ENCODE results near the gene PROS1. TPM values are rescaled to one million over a fixed set of nuclear protein-coding genes. Genes with fewer than 3 reads are reported as not detected.
"Not testable (repeated sequence)": the region's sequence is repeated elsewhere in the genome, so short reads cannot be mapped to it uniquely, and the experiment has no call there.

Gene PROS1
- polyA plus RNA-seq, 1 donor from 2014 or later = 2.8 TPM

DNA sequence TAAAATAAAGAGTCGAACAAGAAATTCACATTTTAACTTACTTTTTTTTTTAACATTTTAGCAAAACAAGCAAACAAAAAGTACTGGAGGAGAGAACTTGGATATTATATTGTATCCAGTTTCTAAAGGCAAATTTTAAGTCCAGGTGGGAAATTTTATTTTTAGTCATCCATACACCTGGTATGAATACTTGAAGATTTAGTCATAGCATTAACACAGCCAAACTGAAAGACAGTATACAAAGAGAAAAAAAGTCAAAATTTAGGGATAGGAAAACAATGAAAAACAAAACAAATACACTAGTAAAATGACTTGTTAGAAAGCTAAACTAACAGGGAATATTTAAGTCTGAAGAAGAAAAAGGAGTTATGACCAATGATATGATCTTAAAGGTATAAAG lies 69.1 kb downstream of the PROS1 start:
- Histone ChIP-seq H3K4me2 (ENCODE audit: low read length) (no peak overlapping the region), H3F3A (ENCODE audit: insufficient read depth, low read length, poor library complexity, severe bottlenecking) (no peaks in the 10 kb centered on the region), H4K20me1 (ENCODE audit: insufficient read depth) (no peaks in the 10 kb centered on the region), H3K79me2 (replicated peaks; ENCODE audit: insufficient read depth, low read length) (no peaks in the 10 kb centered on the region), H3K9me2 (ENCODE audit: insufficient read depth, low read length) (no peaks in the 10 kb centered on the region), H3K27ac (ENCODE audit: low read length) (no peak overlapping the region), H3K9me3 (ENCODE audit: low read length) (no peaks in the 10 kb centered on the region), H2AFZ (ENCODE audit: low read depth, low read length) (no peak overlapping the region), H3K4me3 (ENCODE audit: low read length) (no peak overlapping the region), H3K9ac (ENCODE audit: low read length) (no peak overlapping the region), H3K36me3 (ENCODE audit: insufficient read depth, low read length) (no peaks in the 10 kb centered on the region), H3K27me3 (ENCODE audit: insufficient read depth, low read depth, low read length) (no peaks in the 10 kb centered on the region)
- no peak for TF ChIP-seq EP300 (conservative IDR thresholded peaks at IDR 0.05; ENCODE audit: poor library complexity, severe bottlenecking)
- TF ChIP-seq EZH2 (IDR thresholded peaks at IDR 0.05; ENCODE audit: borderline replicate concordance, insufficient read depth, low read length, poor library complexity, severe bottlenecking) = no peak
- no peak for TF ChIP-seq POLR2AphosphoS5 (IDR thresholded peaks at IDR 0.05)
- TF ChIP-seq, protein P1, sequence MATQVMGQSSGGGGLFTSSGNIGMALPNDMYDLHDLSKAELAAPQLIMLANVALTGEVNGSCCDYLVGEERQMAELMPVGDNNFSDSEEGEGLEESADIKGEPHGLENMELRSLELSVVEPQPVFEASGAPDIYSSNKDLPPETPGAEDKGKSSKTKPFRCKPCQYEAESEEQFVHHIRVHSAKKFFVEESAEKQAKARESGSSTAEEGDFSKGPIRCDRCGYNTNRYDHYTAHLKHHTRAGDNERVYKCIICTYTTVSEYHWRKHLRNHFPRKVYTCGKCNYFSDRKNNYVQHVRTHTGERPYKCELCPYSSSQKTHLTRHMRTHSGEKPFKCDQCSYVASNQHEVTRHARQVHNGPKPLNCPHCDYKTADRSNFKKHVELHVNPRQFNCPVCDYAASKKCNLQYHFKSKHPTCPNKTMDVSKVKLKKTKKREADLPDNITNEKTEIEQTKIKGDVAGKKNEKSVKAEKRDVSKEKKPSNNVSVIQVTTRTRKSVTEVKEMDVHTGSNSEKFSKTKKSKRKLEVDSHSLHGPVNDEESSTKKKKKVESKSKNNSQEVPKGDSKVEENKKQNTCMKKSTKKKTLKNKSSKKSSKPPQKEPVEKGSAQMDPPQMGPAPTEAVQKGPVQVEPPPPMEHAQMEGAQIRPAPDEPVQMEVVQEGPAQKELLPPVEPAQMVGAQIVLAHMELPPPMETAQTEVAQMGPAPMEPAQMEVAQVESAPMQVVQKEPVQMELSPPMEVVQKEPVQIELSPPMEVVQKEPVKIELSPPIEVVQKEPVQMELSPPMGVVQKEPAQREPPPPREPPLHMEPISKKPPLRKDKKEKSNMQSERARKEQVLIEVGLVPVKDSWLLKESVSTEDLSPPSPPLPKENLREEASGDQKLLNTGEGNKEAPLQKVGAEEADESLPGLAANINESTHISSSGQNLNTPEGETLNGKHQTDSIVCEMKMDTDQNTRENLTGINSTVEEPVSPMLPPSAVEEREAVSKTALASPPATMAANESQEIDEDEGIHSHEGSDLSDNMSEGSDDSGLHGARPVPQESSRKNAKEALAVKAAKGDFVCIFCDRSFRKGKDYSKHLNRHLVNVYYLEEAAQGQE (IDR thresholded peaks at IDR 0.05; ENCODE audit: borderline replicate concordance) = no peak
- TF ChIP-seq TAF1 (IDR thresholded peaks at IDR 0.05; ENCODE audit: low read depth) = no peak
- TF ChIP-seq, protein P2, sequence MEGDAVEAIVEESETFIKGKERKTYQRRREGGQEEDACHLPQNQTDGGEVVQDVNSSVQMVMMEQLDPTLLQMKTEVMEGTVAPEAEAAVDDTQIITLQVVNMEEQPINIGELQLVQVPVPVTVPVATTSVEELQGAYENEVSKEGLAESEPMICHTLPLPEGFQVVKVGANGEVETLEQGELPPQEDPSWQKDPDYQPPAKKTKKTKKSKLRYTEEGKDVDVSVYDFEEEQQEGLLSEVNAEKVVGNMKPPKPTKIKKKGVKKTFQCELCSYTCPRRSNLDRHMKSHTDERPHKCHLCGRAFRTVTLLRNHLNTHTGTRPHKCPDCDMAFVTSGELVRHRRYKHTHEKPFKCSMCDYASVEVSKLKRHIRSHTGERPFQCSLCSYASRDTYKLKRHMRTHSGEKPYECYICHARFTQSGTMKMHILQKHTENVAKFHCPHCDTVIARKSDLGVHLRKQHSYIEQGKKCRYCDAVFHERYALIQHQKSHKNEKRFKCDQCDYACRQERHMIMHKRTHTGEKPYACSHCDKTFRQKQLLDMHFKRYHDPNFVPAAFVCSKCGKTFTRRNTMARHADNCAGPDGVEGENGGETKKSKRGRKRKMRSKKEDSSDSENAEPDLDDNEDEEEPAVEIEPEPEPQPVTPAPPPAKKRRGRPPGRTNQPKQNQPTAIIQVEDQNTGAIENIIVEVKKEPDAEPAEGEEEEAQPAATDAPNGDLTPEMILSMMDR (IDR thresholded peaks at IDR 0.05; ENCODE audit: poor library complexity, severe bottlenecking) = no peak
- TF ChIP-seq MXI1 (conservative IDR thresholded peaks at IDR 0.05; ENCODE audit: poor library complexity, severe bottlenecking) = no peak
- TF ChIP-seq SMC3 (conservative IDR thresholded peaks at IDR 0.05; ENCODE audit: poor library complexity) = no peak
- TF ChIP-seq RAD21 (conservative IDR thresholded peaks at IDR 0.05) = no peak

DNA sequence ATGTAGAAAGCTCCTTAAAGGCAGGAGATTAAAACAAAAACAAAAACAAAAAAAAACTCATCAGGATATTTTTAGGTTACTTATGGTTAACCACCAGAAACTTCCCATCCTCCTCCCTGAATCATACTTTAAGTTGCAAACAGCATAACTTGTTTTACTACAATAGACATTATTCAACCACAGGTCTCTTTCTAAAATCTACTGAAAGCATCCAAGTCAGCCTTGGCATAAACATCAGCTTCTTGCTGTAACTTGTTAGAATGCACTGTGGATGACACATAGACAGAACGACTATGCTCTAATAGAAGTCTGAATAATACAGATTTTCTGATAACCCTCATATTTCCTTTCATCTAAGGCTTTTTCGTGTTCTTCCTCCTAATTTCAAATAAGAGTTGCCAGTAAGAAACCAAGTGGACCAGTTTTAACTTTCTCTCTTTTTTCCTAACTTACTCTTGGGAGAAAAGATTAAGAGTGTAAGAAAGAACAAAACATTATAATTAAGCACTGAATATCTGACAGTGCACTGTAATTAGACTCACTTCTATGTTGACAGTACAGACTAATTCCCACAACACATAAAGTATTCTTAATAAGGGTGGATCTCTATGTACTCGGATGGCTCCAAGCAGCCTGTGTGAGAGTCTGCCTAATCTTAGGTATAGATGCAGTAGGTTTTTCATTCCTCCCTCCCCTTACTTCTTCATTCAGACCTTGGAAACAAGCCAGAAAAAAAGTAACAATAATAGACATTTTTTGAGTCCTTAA lies 95.3 kb downstream of the PROS1 start:
- not testable (repeated sequence) for H4K20me1 ChIP-seq (ENCODE audit: insufficient read depth); H3K79me2 ChIP-seq (replicated peaks; ENCODE audit: insufficient read depth, low read length); H3F3A ChIP-seq (ENCODE audit: insufficient read depth, low read length, poor library complexity, severe bottlenecking); H2AFZ ChIP-seq (ENCODE audit: low read depth, low read length); H3K27ac ChIP-seq (ENCODE audit: low read length); H3K4me2 ChIP-seq (ENCODE audit: low read length); H3K36me3 ChIP-seq (ENCODE audit: insufficient read depth, low read length); H3K9me2 ChIP-seq (ENCODE audit: insufficient read depth, low read length); H3K4me3 ChIP-seq (ENCODE audit: low read length); H3K27me3 ChIP-seq (ENCODE audit: insufficient read depth, low read depth, low read length); H3K9ac ChIP-seq (ENCODE audit: low read length); H3K9me3 ChIP-seq (ENCODE audit: low read length)

DNA sequence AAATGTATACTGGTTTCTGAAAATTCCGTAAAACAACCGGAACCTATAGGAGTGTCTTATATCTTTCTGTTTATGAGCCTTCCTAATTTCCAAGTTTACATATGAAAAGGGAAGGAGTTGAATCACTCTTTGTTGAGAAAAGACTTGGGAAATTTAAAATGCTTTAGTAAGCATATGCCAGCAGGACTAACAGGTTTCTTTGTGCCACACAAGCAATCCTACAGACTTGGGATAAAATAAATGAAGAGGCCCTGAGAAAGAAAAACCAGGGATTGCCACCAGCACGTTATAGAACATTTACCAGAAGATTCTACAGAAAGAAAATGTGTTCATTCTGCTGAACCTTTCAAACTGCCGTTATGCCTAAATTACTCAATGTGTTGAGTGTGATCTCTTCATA lies 96.3 kb downstream of the PROS1 start:
- H3K27ac ChIP-seq (ENCODE audit: low read length); H3K36me3 ChIP-seq (ENCODE audit: insufficient read depth, low read length); H2AFZ ChIP-seq (ENCODE audit: low read depth, low read length); H3K4me2 ChIP-seq (ENCODE audit: low read length); H3K79me2 ChIP-seq (replicated peaks; ENCODE audit: insufficient read depth, low read length); H3K9me2 ChIP-seq (ENCODE audit: insufficient read depth, low read length); H3K27me3 ChIP-seq (ENCODE audit: insufficient read depth, low read depth, low read length); H3F3A ChIP-seq (ENCODE audit: insufficient read depth, low read length, poor library complexity, severe bottlenecking); H3K9me3 ChIP-seq (ENCODE audit: low read length); H4K20me1 ChIP-seq (ENCODE audit: insufficient read depth); H3K9ac ChIP-seq (ENCODE audit: low read length); H3K4me3 ChIP-seq (ENCODE audit: low read length): not testable (repeated sequence)

DNA sequence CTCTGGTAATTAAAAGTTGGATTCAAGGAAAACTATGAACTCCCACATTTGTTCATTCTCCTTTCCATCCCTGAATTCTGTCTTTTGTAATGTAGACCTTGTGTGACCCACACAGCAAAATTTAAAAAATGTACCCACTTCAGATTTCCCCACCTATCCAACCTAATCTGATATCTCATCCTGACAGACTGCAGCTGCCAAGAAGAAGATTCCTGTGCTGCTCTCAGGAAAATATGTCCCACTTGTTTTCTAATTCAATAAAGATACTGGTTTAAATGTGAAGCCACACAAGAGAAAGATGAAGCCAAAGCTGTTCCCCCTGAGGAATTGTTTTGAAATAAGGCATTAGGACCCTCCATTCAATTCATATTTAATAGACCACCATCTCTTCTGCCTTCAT lies 100.3 kb downstream of the PROS1 start:
- H3K36me3 ChIP-seq (ENCODE audit: insufficient read depth, low read length); H3K4me3 ChIP-seq (ENCODE audit: low read length); H3K9me3 ChIP-seq (ENCODE audit: low read length); H3K4me2 ChIP-seq (ENCODE audit: low read length); H2AFZ ChIP-seq (ENCODE audit: low read depth, low read length); H3K9me2 ChIP-seq (ENCODE audit: insufficient read depth, low read length); H3K79me2 ChIP-seq (replicated peaks; ENCODE audit: insufficient read depth, low read length); H4K20me1 ChIP-seq (ENCODE audit: insufficient read depth); H3K9ac ChIP-seq (ENCODE audit: low read length); H3K27me3 ChIP-seq (ENCODE audit: insufficient read depth, low read depth, low read length); H3K27ac ChIP-seq (ENCODE audit: low read length); H3F3A ChIP-seq (ENCODE audit: insufficient read depth, low read length, poor library complexity, severe bottlenecking): not testable (repeated sequence)

Data from neural cell (in vitro differentiated cells).